Transverse colon (tissue), 4 donors: Measurements from ENCODE around the gene STMND1. TPM values are rescaled to one million over a fixed set of nuclear protein-coding genes. Genes with fewer than 3 reads are reported as not detected.

Source experiments
- DNase-seq: peaks from one replicate; pipeline ENCODE4 v3.0.0-alpha.2; 2019
- H3K27ac ChIP-seq, 4 donors: fragments of 200-600 bp; sonication (generic); 2 replicates each; pipeline ENCODE4 v1.5.1; 2016 to 2018; ENCODE audit warnings: inconsistent platforms in 4 of 4
- H3K27me3 ChIP-seq: fragments of 200-600 bp; sonication (generic); 2 replicates; pipeline ENCODE4 v1.5.1; 2017; ENCODE audit warnings: inconsistent platforms
- H3K36me3 ChIP-seq, 4 donors: fragments of 200-600 bp; sonication (generic); 2 replicates each; pipeline ENCODE4 v1.5.1; 2017 to 2019; ENCODE audit warnings: inconsistent platforms in 4 of 4
- H3K4me1 ChIP-seq, 4 donors: fragments of 200-600 bp; sonication (generic); 2 replicates each; pipeline ENCODE4 v1.5.1; 2017 to 2020; ENCODE audit warnings: inconsistent platforms in 4 of 4
- H3K4me3 ChIP-seq, 4 donors: fragments of 200-600 bp; sonication (generic); 1 replicate in 1 of 4; 2 replicates in 3 of 4; pipeline versions ENCODE4 v1.5.1 to v1.6.1; 2017 to 2019; ENCODE audit warnings: inconsistent platforms in 4 of 4
- H3K9me3 ChIP-seq, 2 donors: fragments of 200-600 bp; sonication (generic); 2 replicates each; pipeline ENCODE4 v1.5.1; 2017 to 2019; ENCODE audit warnings: inconsistent platforms in 2 of 2
- EP300 ChIP-seq: sonication (generic); formaldehyde crosslinking; IDR thresholded peaks from one replicate; pipeline ENCODE4 v1.6.1; 2017; ENCODE audit warnings: antibody characterized with exemption, low read depth
- POLR2A ChIP-seq: fragments of 450-650 bp; IDR thresholded peaks from one replicate; pipeline ENCODE4 v1.6.1; 2016; ENCODE audit warnings: antibody characterized with exemption, mild to moderate bottlenecking, moderate library complexity
- POLR2AphosphoS5 ChIP-seq, 3 donors: sonication (generic); formaldehyde crosslinking; IDR thresholded peaks; one replicate each; pipeline ENCODE4 v1.6.1; 2016; ENCODE audit warnings: antibody characterized with exemption in 3 of 3
- WGBS, 2 donors: methylation state at CpG; one replicate each; pipeline ENCODE4 v1.1.5; 2018; ENCODE audit warnings: low coverage in 1 of 2; 5-methylcytosine and 5-hydroxymethylcytosine counted together
- in situ Hi-C, 4 donors: fragments of 200-750 bp; cut with MboI; loops; one replicate each; pipeline versions ENCODE4 v1.15.0 to v1.15.1; 2017; ENCODE audit warnings: low sequenced_read_pairs in 3 of 4, low pct_ligation_motif_present in 1 of 4, low pct_unique_long_range_greater_than_20kb in 1 of 4
- intact Hi-C: fragments of 100-400 bp; cut with DNase I; formaldehyde crosslinking; loops from one replicate; pipeline ENCODE4 v1.15.1; 2023; ENCODE audit warnings: low total_unique reads
- total RNA-seq, 4 donors: library from RNA; depleted of rRNA; stranded (reverse); fragments of >200 nt; gene quantifications; one replicate each; pipeline ENCODE4 v1.1.0, GENCODE V29; 2016
- TF ChIP-seq, protein P1 (sequence below), 5 experiments: fragments of 200-600 bp in 3 of 5; fragments of 450-650 bp in 2 of 5; sonication (generic) in 3 of 5; IDR thresholded peaks; 1 replicate in 2 of 5; 2 replicates in 3 of 5; pipeline ENCODE4 v1.5.1; 2016 to 2017; ENCODE audit warnings: antibody characterized with exemption in 5 of 5, inconsistent platforms in 3 of 5, mild to moderate bottlenecking in 2 of 5, moderate library complexity in 1 of 5

Gene STMND1
- total RNA-seq, 4 donors from 2014 or later, result 1.1 to 9.3 (median 1.1) TPM; not detected in 1

DNA sequence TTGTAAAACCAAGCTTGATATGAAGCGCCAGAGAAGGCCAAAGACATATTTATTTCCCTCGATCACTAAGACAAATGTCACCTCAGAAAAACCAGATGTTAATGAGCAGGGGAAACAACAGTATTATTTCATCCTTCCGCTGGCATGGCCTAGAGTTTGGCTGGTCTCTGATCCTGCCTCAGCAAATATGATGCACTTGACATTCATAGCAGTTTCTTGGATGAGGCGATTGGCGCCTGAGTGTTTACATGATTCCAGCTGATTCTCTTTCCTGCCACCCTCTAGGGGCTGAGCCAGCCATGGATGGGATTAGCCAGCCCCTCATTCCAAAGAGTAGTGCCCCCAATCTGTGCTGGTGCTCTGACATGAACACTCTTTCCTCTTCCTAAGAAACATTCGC, 67.9 kb downstream of the STMND1 start:
- in situ Hi-C loops (loop anchor here in 2 of 4 donors (10.0 to 25.0 kb wide), 3 partner anchors 425 to 968 kb away; no protein-coding TSS in a partner anchor), intact Hi-C loops (no loop called here)
- Histone ChIP-seq H3K27ac (no peak overlapping the region), H3K9me3 (no peaks in the 10 kb centered on the region), H3K36me3 (no peaks in the 10 kb centered on the region), H3K4me3 (no peak overlapping the region), H3K27me3 (no peaks in the 10 kb centered on the region), H3K4me1 (no peaks in the 10 kb centered on the region)
- no peak for TF ChIP-seq EP300
- TF ChIP-seq, protein P1, sequence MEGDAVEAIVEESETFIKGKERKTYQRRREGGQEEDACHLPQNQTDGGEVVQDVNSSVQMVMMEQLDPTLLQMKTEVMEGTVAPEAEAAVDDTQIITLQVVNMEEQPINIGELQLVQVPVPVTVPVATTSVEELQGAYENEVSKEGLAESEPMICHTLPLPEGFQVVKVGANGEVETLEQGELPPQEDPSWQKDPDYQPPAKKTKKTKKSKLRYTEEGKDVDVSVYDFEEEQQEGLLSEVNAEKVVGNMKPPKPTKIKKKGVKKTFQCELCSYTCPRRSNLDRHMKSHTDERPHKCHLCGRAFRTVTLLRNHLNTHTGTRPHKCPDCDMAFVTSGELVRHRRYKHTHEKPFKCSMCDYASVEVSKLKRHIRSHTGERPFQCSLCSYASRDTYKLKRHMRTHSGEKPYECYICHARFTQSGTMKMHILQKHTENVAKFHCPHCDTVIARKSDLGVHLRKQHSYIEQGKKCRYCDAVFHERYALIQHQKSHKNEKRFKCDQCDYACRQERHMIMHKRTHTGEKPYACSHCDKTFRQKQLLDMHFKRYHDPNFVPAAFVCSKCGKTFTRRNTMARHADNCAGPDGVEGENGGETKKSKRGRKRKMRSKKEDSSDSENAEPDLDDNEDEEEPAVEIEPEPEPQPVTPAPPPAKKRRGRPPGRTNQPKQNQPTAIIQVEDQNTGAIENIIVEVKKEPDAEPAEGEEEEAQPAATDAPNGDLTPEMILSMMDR (IDR thresholded peaks at IDR 0.05), result no peak
- TF ChIP-seq POLR2AphosphoS5 (IDR thresholded peaks at IDR 0.05), result no peak
- TF ChIP-seq POLR2A, result no peak
- no peak for DNase-seq
- 80 to 91% methylated on average over 3 to 6 of the region's 6 CpGs for WGBS, 2 donors

DNA sequence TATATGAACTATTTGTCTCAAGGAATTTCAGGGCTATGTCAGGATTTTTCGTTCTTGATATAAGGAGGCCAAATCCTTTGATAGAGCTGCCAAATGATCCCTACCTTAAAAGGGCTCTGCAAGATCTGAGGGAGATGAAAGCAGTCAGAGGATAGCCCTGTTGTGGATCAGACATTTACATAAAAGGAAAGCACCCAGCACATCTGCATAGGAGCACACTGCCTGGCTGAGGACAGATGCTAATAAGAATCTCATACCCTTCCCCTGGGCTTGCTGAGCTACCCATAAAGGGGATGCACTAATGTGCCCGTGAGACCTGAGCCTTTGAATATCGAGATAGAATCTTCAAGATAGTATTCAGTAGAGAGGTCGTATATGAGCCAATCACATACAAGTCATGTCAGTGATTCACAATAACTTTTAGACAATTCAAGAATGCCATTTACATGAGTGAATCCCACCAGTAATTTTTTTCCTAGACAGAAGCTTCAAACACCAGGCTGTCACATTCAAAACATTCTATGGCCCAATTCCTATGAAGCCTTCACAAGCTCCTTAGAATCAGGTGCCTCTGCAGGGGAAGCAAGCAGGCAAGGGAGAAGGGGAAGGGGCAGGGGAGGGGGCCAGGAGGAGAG, 71.1 kb downstream of the STMND1 start:
- Histone ChIP-seq H3K27ac (no peak overlapping the region), H3K9me3 (no peaks in the 10 kb centered on the region), H3K36me3 (no peaks in the 10 kb centered on the region), H3K4me3 (no peak overlapping the region), H3K4me1 (no peaks in the 10 kb centered on the region), H3K27me3 (no peaks in the 10 kb centered on the region)
- TF ChIP-seq, protein P1 (IDR thresholded peaks at IDR 0.05), result no peak
- TF ChIP-seq EP300 (no peak), POLR2A (no peak), POLR2AphosphoS5 (IDR thresholded peaks at IDR 0.05) (no peak)
- WGBS, 2 donors, result 64 to 86% methylated on average over 1 to 4 of the region's 4 CpGs
- in situ Hi-C loops (loop anchor here in 2 of 4 donors (25.0 kb wide), 2 partner anchors 639 to 964 kb away; no protein-coding TSS in a partner anchor), intact Hi-C loops (no loop called here)
- DNase-seq, result no peak

DNA sequence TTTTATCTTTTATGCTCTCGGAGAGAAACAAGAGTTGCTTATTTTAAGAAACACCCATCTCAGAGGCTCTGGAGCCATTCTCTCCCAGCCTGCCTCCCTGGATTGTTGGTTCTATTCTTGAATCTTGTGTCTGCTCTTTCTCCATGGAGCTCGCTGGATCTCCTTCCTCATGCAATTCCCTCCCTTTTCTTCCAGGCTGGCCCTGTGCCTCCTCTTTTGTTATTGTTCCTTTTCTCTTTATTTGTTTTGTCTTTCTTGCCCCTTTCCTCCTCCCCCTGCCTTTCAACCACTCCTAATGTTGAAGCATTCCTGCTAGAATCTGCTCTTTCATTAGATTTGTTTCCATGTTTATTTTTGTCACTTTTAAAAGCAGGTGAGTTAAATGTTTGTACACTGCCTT, 76.5 kb downstream of the STMND1 start:
- no peaks in the 10 kb centered on the region for H3K36me3 ChIP-seq
- H3K4me3 ChIP-seq, result no peak overlapping the region
- DNase-seq, result no peak
- 60 to 72% methylated on average over 2 of the region's 2 CpGs for WGBS, 2 donors
- H3K27me3 ChIP-seq, result no peaks in the 10 kb centered on the region
- intact Hi-C loops, result no loop called here
- H3K4me1 ChIP-seq, result no peaks in the 10 kb centered on the region
- TF ChIP-seq POLR2AphosphoS5 (IDR thresholded peaks at IDR 0.05), result no peak
- TF ChIP-seq POLR2A, result no peak
- no peak for TF ChIP-seq EP300
- TF ChIP-seq, protein P1 (IDR thresholded peaks at IDR 0.05), result no peak
- in situ Hi-C loops, result no loop called here
- no peaks in the 10 kb centered on the region for H3K9me3 ChIP-seq
- no peak overlapping the region for H3K27ac ChIP-seq

DNA sequence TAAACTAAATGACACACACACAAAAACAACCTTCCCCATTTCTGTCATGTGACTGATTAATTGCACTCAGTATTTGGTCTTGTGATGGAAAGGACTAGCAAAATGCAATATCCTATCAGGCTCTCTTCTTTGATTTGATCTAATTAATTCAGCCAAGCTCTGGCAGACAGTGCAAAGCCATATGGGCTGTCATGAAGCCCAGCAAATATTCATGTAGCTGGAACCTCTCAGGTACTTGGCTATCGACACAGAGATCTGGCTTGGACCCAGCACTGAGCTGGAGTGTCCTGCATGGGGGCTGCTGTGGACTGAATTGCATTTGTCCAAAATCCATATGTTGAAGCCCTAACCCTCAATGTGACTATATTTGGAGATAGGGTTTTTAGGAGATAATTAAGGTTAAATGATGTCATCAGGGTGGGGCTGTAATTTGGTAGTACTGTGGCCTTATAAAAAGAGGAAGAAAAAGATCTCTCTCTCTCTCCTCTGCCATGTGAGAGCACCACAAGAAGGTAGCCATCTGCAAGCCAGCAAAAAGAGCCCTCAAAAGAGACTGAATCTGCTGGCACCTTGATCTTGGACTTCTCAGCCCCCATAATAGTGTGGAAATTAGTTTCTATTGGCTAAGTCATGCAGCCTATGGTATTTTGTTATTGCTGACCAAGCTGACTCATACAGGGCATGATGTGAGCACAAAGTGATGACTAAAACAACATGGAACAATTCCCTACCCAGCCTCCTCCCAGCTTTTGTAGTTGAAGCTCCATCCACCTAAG, 77.1 kb downstream of the STMND1 start:
- Histone ChIP-seq H3K36me3 (no peaks in the 10 kb centered on the region), H3K4me3 (no peak overlapping the region), H3K4me1 (no peaks in the 10 kb centered on the region), H3K27me3 (no peaks in the 10 kb centered on the region), H3K27ac (no peak overlapping the region), H3K9me3 (no peaks in the 10 kb centered on the region)
- in situ Hi-C loops (no loop called here), intact Hi-C loops (no loop called here)
- DNase-seq, result no peak
- TF ChIP-seq, protein P1 (IDR thresholded peaks at IDR 0.05), result no peak
- TF ChIP-seq POLR2A, result no peak
- WGBS, 2 donors, result 100% methylated on average over 1 of the region's 1 CpG; no CpG with 5 or more reads in 1 of the 2 donors
